ENCODE measurements around the gene GDPGP1.

GRCh38 chr15:90223441-90224165 lies 10.4 kb upstream of the GDPGP1 start:
- TF ChIP-seq CTCF (IDR thresholded peaks at IDR 0.05) (no peak), EZH2 (IDR thresholded peaks at IDR 0.05; ENCODE audit: borderline replicate concordance, insufficient read depth, low read depth, low read length, poor library complexity, severe bottlenecking) (no peak)
